CD4-positive, alpha-beta T cell treated with Interleukin-4 for 4 hours (primary cell): Measurements from ENCODE around the gene SPRR5.

Experiments
- DNase-seq: peaks from one replicate; pipeline ENCODE4 v3.0.0-alpha.2; 2020

SPRR5 gene

GRCh38 chr1:152986578-152986977 is 39.6 kb downstream of the SPRR5 start:
- DNase-seq, result no peak

DNA sequence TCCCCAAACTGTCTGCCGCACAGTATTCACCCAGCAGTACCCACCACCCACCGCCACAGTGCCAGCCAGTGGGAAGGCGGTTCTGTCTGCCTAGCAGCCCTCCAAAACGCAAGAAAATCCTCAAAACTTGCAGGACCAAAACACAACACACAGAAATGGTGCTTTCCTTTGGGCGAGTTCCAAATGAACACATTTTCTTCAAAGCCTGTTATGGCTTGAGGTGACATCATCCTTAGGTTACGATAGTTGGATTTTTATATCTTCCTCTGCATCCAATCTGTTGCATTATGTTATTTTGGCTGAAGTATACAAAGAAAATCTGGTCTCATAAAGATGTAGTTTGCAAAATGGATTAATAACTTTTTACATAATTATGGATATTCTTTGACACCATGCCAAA is 46.2 kb downstream of the SPRR5 start:
- no peak for DNase-seq

DNA sequence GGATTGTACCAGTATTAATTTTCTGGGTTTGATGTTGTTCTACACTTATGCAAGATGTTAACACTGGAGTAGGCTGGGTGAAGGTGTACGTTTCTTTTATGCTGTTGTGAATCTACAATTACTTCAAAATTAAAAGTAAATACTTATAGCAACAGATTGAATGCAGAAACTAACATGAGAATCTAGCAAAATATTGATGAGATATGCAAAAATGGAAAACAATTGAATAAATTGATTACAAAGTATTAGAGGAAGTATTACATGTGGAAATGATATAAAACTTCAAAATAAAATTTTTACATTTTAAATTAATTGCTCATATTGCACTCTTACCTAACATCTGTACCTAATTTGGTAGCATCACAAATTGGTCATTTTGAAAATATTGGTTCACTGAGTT is 48.8 kb downstream of the SPRR5 start:
- no peak for DNase-seq

DNA sequence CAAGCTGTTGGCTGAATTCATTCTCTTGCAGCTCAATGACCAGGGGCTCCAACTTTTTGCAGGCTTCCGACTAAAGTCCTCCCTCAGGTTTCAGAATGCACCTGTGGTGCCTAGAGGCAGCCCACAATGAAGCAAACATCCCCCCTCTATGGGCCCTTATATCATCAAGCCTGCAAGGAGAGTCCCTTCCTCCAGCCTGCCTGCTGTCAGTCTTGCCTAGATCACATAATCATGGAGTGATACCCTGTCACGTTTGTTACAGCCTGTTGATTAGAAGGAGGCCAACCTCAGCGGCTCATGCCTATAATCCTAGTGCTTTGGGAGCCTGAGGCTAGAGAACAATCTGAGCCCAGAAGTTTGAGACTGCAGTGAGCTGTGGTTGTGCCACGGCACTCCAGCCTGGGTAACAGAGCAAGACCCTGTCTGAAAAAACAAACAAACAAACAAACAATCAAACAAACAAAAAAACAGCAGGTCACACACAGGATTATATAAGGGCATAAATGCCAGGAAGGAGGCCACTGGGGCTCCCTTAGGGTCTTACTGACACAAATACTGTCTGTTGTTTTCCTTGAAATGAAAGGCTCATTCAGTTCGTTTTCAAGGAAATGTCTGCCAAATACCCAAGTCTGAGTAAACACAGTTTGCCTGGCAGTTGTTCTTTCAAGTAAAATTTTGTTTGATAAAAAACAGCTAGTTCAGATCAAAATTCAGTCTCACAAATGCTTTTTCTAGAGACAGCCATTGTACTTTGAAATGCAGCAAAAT is 49.8 kb downstream of the SPRR5 start:
- no peak for DNase-seq

DNA sequence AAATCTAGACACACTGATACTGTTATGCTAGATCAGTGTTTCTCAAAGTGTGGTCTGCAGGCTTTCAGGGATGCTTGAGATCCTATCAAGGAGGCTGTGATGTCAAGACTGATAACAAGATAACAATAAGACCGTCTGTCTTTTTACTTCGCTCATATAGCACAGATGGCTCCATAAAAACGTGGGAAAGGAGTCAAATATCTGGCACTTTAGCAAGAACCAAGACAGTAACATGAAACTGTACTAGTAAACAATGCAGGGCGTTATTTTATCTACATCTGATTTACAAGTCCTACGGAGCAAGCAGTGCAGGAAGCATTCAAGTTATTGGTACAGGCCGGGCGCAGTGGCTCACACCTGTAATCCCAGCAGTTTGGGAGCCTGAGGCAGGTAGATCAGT is 50.9 kb downstream of the SPRR5 start:
- DNase-seq, result no peak

- no peak for DNase-seq
Observed at GRCh38 chr1:152998476-152998875, 51.5 kb downstream of the SPRR5 start.
